ENCODE data around the gene DGUOK. TPM values are rescaled to one million over a fixed set of nuclear protein-coding genes. Genes with fewer than 3 reads are reported as not detected.

DGUOK gene
- total RNA-seq, 1 donor from 2014 or later: 70.1 TPM

- Mint-ChIP-seq H3K27ac (peak overlapping the region; percentile 25), H3K36me3 (ENCODE audit: low read depth) (peaks cover 37% of the 10 kb centered on the region), H3K9me3 (no peaks in the 10 kb centered on the region), H3K4me3 (no peak overlapping the region), H3K4me1 (peaks cover 76% of the 10 kb centered on the region), H3K27me3 (no peaks in the 10 kb centered on the region)
- DNase-seq: no peak
- CTCF ChIA-PET: interaction anchor here (1.6 kb wide), 1 partner anchor 22 kb away, joined by 4 read pairs; no protein-coding TSS in a partner anchor
- no peak for ATAC-seq (ENCODE audit: low read depth)
- POLR2A ChIA-PET: interaction anchor here (0.7 to 3.3 kb wide), 6 partner anchors 9 to 120 kb away, joined by 3 to 36 read pairs (median 6); partner anchors contain the start of genes DGUOK and TET3
- TF ChIP-seq CTCF (IDR thresholded peaks at IDR 0.05): no peak
- intact Hi-C loops (cut with micrococcal nuclease): loop anchor here (5.0 kb wide), 1 partner anchor 122 kb away; no protein-coding TSS in a partner anchor
These were observed 74.0 kb downstream of the DGUOK start for GRCh38 chr2:74000666-74001065.

- Mint-ChIP-seq H3K9me3 (no peaks in the 10 kb centered on the region), H3K36me3 (ENCODE audit: low read depth) (peaks cover 41% of the 10 kb centered on the region), H3K27me3 (no peaks in the 10 kb centered on the region), H3K27ac (peak overlapping the region; percentile 83), H3K4me1 (peaks cover 75% of the 10 kb centered on the region), H3K4me3 (peak overlapping the region; percentile 81)
- DNase-seq (no peak), ATAC-seq (ENCODE audit: low read depth) (no peak)
- TF ChIP-seq CTCF (IDR thresholded peaks at IDR 0.05): no peak
- intact Hi-C loops (cut with micrococcal nuclease): loop anchor here (5.0 kb wide), 1 partner anchor 121 kb away; no protein-coding TSS in a partner anchor
- ChIA-PET POLR2A (interaction anchor here (0.6 to 3.3 kb wide), 9 partner anchors 9 to 294 kb away, joined by 3 to 36 read pairs (median 7); partner anchors contain the start of genes DGUOK and TET3), CTCF (interaction anchor here (1.2 to 1.6 kb wide), 2 partner anchors 22 to 30 kb away, joined by 3 to 4 read pairs; no protein-coding TSS in a partner anchor)
These were observed 74.4 kb downstream of the DGUOK start for GRCh38 chr2:74001121-74001520.

- Mint-ChIP-seq H3K4me1 (peaks cover 72% of the 10 kb centered on the region), H3K4me3 (peak overlapping the region; percentile 81), H3K27me3 (no peaks in the 10 kb centered on the region), H3K27ac (peak overlapping the region; percentile 83), H3K36me3 (ENCODE audit: low read depth) (peaks cover 44% of the 10 kb centered on the region), H3K9me3 (no peaks in the 10 kb centered on the region)
- intact Hi-C loops (cut with micrococcal nuclease): loop anchor here (1.0 to 5.0 kb wide), 7 partner anchors 17 to 176 kb away; partner anchors contain the start of genes DGUOK and MOB1A
- peak; percentile 62 for ATAC-seq (ENCODE audit: low read depth)
- no peak for TF ChIP-seq CTCF (IDR thresholded peaks at IDR 0.05)
- no peak for DNase-seq
- ChIA-PET CTCF (interaction anchor here (0.6 to 1.6 kb wide), 5 partner anchors 23 to 145 kb away, joined by 3 to 5 read pairs (median 3); no protein-coding TSS in a partner anchor), POLR2A (interaction anchor here (0.6 to 3.3 kb wide), 12 partner anchors 15 to 293 kb away, joined by 3 to 36 read pairs (median 6); partner anchors contain the start of genes DGUOK, MOB1A, MTHFD2 and TET3)
These were observed 75.3 kb downstream of the DGUOK start for GRCh38 chr2:74001781-74002504.

- intact Hi-C loops (cut with micrococcal nuclease): loop anchor here (1.0 to 5.0 kb wide), 7 partner anchors 17 to 176 kb away; partner anchors contain the start of genes DGUOK and MOB1A
- CTCF ChIA-PET: interaction anchor here (0.6 to 1.2 kb wide), 5 partner anchors 32 to 145 kb away, joined by 3 to 5 read pairs (median 3); no protein-coding TSS in a partner anchor
- POLR2A ChIA-PET: interaction anchor here (0.6 to 3.3 kb wide), 12 partner anchors 14 to 196 kb away, joined by 3 to 36 read pairs (median 5); partner anchors contain the start of genes DGUOK, MOB1A, MTHFD2 and TET3
These were observed 76.1 kb downstream of the DGUOK start for GRCh38 chr2:74002505-74003421.

More at GRCh38 chr2:74002505-74003421, 76.1 kb downstream of the DGUOK start:
- no peak for TF ChIP-seq CTCF (IDR thresholded peaks at IDR 0.05)
- H3K9me3 Mint-ChIP-seq: no peaks in the 10 kb centered on the region
- DNase-seq (peak; percentile 78), ATAC-seq (ENCODE audit: low read depth) (peak; percentile 91)
- H3K4me3 Mint-ChIP-seq: peak overlapping the region; percentile 82
- peaks cover 73% of the 10 kb centered on the region for H3K4me1 Mint-ChIP-seq
- H3K36me3 Mint-ChIP-seq (ENCODE audit: low read depth): peaks cover 42% of the 10 kb centered on the region
- H3K27ac Mint-ChIP-seq: peak overlapping the region; percentile 50
- no peaks in the 10 kb centered on the region for H3K27me3 Mint-ChIP-seq
